ENCODE data around the gene APOBEC3B.
A peak's percentile ranks its signal among the peaks of the same experiment; 100 is the strongest.
"Not testable (repeated sequence)": the region's sequence is repeated elsewhere in the genome, so short reads cannot be mapped to it uniquely, and the experiment has no call there.

Gene APOBEC3B

GRCh38 chr22:38997518-38997917 is 15.4 kb downstream of the APOBEC3B start:
- no peak for DNase-seq (ENCODE audit: low read depth)

DNA sequence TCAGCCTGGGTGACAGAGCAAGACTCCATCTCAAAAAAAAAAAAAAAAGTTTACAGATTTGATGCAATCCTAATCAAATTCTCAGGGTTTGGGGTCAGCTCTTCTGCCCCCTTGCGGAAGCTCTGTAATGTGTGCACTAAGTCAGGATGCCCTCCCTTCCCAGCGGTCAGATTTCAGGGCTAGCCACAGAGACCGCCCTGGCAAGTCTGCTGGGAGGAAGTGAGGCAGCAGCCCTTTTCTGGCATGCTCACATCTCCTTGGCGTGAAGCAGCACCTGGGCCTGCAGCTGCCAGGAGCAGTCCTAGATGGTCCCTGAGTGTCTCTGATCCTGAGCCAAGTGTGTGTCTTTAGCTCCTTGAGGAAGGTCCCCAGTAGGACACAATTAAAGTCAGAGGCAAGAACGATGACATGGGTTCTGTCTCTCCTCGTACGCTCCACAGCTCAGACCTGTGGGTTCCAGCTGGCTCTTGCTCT is 21.1 kb downstream of the APOBEC3B start:
- DNase-seq (ENCODE audit: low read depth) = peak; percentile 48

- DNase-seq (ENCODE audit: low read depth) = no peak
Observed at GRCh38 chr22:39007177-39007576, 25.0 kb downstream of the APOBEC3B start.

GRCh38 chr22:39008271-39008850 is 26.2 kb downstream of the APOBEC3B start:
- DNase-seq (ENCODE audit: low read depth) = not testable (repeated sequence)

- no peak for DNase-seq (ENCODE audit: low read depth)
Observed at GRCh38 chr22:39010946-39011345, 28.8 kb downstream of the APOBEC3B start.

DNA sequence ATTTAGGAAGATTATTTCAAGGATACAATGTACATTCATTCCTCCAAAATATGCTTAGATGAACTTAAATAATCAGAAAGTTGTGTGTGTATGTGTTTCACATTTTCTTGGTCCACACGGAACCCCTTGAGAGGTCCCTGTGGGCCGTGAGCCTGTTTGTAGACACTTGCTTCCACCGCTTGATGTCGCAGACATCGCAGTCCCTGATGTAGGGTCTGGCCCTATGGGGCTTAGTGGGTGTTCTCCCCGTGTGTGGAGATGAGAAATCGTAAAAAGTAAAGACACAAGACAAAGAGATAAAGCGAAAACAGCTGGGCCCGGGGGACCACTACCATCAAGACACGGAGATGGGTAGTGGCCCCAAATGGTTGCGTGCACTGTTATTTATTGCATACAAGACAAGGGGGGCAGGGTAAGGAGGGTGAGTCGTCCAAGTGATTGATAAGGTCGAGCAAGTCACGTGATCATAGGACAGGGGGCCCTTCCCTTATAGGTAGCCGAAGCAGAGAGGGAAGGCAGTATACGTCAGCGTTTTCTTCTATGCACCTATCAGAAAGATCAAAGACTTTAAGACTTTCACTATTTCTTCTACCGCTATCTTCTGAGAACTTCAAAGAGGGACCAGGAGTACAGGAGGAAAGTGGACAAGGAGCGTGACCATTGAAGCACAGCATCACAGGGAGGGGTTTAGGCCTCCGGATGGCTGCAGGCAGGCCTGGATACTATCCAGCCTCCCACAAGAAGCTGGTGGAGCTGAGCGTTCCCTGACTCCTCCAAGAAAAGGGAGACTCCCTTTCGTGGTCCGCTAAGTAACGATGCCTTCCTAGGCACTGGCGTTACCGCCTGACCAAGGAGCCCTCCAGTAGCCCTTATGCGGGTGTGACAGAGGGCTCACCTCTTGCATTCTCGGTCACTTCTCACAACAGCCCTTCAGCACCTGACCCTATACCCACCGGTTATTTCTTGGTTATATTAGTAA is 30.7 kb downstream of the APOBEC3B start:
- no peak for DNase-seq (ENCODE audit: low read depth)

- not testable (repeated sequence) for DNase-seq (ENCODE audit: low read depth)
Observed at GRCh38 chr22:39013561-39013941, 31.4 kb downstream of the APOBEC3B start.

DNA sequence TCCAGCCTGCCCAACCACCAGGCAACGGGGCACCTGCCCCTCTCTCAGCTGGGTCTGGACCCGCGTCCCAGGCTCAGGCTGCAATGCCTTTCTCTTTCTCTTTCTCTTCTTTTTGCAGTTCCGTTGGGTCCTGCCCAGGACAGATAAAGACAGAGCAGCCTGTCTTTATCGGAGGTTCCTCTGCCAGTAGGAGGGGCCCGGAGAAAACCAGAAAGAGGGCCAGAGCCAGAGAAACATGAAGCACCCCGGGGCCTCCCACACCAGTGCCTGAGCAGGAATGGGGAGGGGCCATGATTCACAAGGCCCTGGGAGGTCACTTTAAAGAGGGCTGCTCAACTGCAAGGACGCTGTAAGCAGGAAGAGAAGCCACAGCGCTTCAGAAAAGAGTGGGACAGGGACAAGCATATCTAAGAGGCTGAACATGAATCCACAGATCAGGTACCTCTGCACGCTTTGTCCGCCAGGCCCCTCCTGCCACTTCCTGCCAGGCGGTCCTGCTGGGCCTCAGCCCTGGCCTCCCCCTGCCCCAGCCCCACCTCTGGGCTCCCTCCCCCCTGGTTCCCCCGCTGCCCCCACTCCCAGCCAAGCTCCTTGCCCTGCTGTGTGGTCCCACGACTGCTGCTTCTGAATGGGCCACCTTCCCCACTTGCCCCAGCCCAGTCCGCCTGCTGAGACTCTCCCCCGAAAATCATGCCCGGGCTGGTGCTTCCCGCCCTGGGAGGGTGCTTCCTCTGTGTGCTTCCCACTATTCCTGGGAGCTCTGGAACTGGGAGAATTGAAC is 32.0 kb downstream of the APOBEC3B start, which contains the start of gene APOBEC3C:
TSS of gene APOBEC3C (plus strand) at position 316 of the 781 bp plus-strand sequence. CDS start at position 422, 106 bp downstream.
- DNase-seq (ENCODE audit: low read depth) = peak; percentile 67

GRCh38 chr22:39014723-39015121 is 32.6 kb downstream of the APOBEC3B start:
- DNase-seq (ENCODE audit: low read depth) = not testable (repeated sequence)

DNA sequence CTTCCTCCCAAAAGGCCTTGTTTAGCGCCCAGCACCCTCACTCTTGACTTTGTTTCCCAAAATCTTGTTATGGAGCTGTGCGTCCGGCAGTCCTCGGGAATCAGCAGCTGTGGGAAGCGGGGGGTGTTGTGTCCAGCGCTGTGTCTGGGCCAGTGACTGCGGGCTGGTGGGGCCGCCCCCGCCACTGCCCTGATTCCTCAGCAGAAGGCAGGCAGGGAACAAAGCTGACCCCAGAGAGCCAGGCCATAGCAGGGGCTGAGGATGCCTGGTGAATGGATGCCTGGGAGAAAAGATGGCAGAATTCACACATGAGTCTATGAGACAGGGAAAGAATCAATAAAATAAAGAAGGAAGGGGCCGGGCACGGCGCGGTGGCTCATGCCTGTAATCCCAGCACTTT is 34.4 kb downstream of the APOBEC3B start:
- no peak for DNase-seq (ENCODE audit: low read depth)

GRCh38 chr22:39017596-39018365 is 35.6 kb downstream of the APOBEC3B start:
- no peak for DNase-seq (ENCODE audit: low read depth)

DNA sequence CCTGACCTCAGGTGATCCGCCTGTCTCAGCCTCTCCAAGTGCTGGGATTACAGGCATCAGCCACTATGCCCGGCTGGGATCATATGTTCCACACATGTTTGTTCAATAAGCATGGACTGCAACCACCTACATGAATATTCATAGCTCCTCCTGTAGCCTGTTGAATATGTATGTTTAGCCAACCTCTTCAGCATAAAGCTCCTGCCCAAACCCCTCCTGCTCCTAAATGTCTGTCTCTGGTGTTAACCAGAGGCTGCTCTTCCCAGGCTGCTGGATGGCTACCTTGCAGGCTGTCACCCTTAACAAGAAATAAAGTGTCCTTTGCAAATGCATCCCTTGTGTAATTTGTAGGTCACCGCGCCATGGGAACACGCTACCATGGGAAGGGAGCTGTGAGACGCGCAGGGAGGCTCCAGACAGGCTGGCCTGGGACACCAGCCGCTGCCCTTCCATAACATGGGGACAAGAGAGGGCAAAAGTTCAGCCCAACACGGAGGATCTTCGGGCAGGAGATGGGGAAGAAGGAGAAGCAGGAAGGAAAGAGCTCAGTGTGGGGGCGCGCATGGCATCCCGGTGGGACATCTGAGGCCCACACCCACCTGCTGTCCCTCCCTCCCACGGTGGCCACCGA is 38.0 kb downstream of the APOBEC3B start:
- DNase-seq (ENCODE audit: low read depth) = not testable (repeated sequence)

GRCh38 chr22:39021552-39022250 is 39.6 kb downstream of the APOBEC3B start:
- no peak for DNase-seq (ENCODE audit: low read depth)

- no peak for DNase-seq (ENCODE audit: low read depth)
Observed at GRCh38 chr22:39024519-39025308, 42.6 kb downstream of the APOBEC3B start.

- DNase-seq (ENCODE audit: low read depth) = no peak
Observed at GRCh38 chr22:39026509-39027150, 44.5 kb downstream of the APOBEC3B start.

DNA sequence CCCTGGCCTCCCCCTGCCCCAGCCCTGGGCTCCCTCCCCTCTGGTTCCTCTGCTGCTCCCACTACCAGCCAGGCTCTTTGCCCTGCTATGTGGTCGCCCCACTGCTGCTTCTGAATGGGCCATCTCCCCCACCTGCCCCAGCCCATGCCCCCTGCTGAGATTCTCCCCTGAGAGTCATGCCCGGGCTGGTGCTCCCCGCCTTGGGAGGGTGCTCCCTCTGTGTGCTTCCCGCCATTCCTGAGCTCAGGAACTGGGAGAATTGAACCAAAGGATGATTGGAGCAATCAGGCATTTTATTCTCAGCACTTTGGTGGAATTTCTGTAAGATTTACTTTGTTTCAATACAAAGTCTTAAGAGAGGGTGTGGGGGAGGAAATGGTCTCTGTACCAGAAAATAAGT is 45.6 kb downstream of the APOBEC3B start:
- no peak for DNase-seq (ENCODE audit: low read depth)

GRCh38 chr22:39028281-39028680 is 46.1 kb downstream of the APOBEC3B start:
- DNase-seq (ENCODE audit: low read depth) = no peak

DNA sequence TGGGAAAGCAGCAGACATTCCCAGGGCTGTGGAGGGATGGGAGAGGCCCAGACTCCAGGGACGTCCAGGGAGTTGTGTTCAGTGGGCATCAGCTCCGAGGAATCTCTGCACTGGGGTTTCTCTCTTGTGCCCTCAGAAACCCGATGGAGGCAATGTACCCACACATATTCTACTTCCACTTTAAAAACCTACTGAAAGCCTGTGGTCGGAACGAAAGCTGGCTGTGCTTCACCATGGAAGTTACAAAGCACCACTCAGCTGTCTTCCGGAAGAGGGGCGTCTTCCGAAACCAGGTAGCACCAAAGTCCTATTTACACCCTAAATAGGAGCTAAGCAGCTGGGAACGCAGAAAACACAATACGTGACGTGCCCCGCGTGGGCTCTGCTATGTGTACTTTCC is 47.1 kb downstream of the APOBEC3B start:
- no peak for DNase-seq (ENCODE audit: low read depth)

GRCh38 chr22:39030705-39031104 is 48.6 kb downstream of the APOBEC3B start:
- no peak for DNase-seq (ENCODE audit: low read depth)
